Testis (tissue), 2 donors: Measurements from ENCODE around the gene DOK5.

Experiments
- CTCF ChIP-seq, 3 experiments: fragments of 450-650 bp in 2 of 3; fragments of 200-600 bp in 1 of 3; sonication (generic) in 1 of 3; IDR thresholded peaks; one replicate each; pipeline ENCODE4 v1.5.1; 2016 to 2019; ENCODE audit warnings: antibody characterized with exemption in 3 of 3, mild to moderate bottlenecking in 2 of 3, moderate library complexity in 1 of 3
- POLR2A ChIP-seq: fragments of 450-650 bp; IDR thresholded peaks from one replicate; pipeline ENCODE4 v1.6.1; 2017; ENCODE audit warnings: antibody characterized with exemption, mild to moderate bottlenecking, moderate library complexity

GRCh38 chr20:54576518-54576917, 101.1 kb downstream of the DOK5 start:
- no peak for TF ChIP-seq CTCF (IDR thresholded peaks at IDR 0.05)
- TF ChIP-seq POLR2A = no peak
